NCI-H2196 (cell line): Measurements from ENCODE around the gene HLA-A.

Experiments
- DNase-seq: peaks from one replicate; lab custom pipeline; 2025; ENCODE audit not compliant: unreplicated experiment; lab: John Stamatoyannopoulos, UW

HLA-A gene

DNA sequence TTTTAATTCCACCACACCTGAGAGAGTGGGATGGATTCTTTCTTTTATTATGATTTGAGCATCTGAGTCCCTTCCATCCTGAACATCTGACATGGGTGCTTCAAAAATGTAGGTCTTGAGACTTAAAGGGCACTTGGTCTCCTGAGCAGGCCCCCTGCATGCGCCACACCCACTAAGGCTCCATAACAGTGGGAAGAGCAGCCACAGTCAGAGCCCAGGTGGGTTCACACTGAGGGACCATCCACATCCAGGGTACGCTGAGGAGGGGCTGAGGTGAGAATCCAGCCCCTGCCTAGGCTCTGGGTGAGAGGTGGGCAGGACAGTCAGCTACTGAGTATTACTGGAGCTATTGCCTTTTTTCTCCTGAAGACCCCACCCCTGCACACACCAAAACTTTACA is 42.7 kb downstream of the HLA-A start:
- no peak for DNase-seq

DNA sequence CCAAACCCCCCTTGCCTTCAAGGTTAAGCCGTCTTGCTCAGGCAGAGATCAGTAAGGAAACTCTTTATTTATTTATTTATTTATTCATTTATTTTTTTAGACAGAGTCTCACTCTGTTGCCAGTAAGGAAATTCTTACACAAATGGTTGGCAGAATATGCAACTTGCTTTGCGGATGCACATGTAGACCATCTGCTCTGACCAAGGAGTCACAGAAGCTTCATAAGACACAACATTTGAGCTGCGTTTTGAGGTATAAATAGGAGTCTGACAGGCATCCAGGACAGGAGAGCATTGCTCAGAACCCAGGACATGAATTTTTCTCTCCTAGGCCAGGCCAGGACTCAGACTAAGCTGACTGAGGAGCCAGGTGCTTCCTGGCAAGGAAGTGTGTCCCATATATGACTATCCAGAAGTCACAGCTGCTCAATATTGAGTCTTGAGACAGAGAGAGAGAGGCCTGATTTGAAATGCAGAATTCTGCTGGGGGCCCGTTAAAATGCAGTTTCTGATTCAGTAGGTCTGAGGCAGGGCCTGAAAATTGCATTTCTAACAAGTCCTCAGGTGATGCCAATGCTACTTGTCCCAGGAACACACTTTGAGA is 43.9 kb downstream of the HLA-A start:
- DNase-seq, result no peak

DNA sequence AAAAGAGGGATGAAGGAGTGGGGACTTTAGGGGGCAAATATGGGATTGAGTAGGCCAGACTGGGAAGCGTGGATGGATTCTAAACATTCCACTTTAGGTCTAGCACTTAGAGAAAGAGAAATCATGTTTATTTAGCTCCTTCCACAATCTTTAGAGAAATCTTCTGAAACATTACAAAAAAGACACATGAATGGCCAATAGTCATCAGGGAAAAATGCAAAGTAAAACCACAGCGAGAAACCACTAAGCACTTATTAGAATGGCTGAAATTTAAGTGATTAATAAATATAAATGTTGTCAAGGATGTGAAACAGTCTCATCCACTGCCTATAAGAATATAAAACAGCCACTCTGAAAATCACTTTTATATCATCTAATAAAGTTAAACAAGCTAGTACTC is 46.9 kb downstream of the HLA-A start:
- DNase-seq, result no peak

DNA sequence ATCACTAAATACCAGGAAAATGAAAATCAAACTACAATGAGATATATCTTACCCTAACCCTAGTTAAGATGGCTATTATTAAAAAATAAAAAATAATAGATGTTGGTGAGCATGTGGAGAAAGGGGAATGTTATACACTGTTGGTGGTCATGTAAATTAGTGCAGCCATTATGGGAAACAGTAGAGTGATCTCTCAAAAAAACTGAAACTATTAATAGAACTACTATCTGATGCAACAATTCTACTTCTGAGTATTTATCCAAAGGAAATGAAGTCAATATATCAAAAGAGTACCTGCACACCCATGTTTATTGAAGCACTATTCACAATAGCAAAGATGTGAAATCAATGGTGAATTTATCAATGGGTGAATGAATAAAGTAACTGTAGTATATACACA is 48.6 kb downstream of the HLA-A start:
- DNase-seq, result no peak

DNA sequence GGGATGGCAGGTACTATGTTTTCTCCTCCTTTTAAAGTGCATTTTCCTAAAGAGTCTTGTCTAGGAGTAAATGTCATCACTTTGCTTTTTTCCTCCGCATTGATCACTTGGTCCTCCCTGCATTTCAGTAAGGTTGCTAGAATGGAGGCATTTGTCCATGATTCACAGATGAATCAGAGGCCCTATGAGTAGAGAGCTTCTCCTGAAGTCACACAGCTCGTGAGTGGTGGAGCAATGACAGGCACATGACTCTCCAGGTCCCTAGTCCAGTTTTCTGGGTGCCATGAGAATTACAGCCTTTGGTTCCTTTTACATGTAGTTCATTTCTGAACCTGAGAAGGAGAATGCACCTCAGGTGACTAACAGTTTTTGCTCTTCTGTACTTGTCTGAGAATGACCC is 50.5 kb downstream of the HLA-A start:
- DNase-seq, result no peak

DNA sequence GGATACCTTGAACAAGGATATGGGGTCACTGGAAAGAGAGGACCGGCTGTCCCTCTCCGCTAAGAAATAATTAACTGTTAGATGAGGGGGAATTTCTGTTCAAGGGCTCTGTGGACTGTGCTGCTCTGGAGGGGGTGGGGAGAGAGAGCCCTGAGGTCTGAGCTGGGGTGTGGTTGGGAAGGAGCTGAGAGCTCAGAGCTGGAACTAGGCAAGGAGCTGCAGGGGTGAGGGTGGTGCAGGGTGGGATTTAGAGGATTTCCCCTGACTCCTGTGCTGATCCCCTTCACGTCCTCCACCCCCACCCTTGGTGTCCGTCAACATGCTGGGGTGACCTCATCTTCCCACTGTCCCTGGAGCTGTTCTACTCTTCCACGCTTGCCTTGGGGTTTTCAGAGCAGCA is 52.5 kb downstream of the HLA-A start:
- no peak for DNase-seq

DNA sequence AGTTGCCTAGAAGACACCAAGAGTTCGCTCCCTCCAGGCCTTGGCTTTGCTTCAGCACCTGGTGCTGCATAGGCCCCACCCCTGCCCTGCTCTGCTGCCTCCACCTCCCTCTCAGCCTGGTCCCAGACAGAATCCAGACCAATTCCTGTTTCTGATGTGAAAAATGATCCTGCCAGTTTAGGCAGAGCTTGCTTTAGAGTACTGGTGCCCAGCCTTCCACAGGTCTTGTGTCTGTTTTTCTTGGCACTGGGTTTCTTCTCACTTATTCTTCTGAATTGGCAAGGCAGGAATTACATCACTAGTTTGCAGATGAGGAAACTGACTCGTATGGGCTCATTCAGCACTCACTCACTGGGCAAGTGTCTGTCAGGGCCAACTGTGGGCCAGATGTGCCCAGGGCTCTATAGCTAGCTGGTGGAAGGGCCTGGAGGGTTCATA is 53.0 kb downstream of the HLA-A start:
- peak; percentile 54 for DNase-seq
